BJ (cell line): ENCODE results near the gene TMEM209. TPM values are rescaled to one million over a fixed set of nuclear protein-coding genes. Genes with fewer than 3 reads are reported as not detected.

Experiments
- CTCF ChIA-PET: fragments of 350-600 bp; formaldehyde crosslinking; extraction: SDS; loops from one replicate; lab custom pipeline; 2021; ENCODE audit warnings: antibody characterized with exemption, inconsistent platforms; lab: Yijun Ruan, JAX
- POLR2A ChIA-PET: fragments of 300-600 bp; sonication (Branson Sonifier 250); formaldehyde crosslinking; extraction: SDS; loops from one replicate; lab custom pipeline; 2021; ENCODE audit warnings: antibody characterized with exemption; lab: Charles Lee
- DNase-seq: peaks from one replicate; pipeline ENCODE4 v3.0.0-alpha.2; 2011; ENCODE audit warnings: low read depth
- H3K27me3 ChIP-seq: 2 replicates; pipeline ENCODE4 v1.6.0; 2011; ENCODE audit warnings: low read length; ENCODE audit not compliant: control insufficient read depth, insufficient read depth
- H3K36me3 ChIP-seq: 2 replicates; pipeline ENCODE4 v1.5.1; 2011; ENCODE audit warnings: low read length; ENCODE audit not compliant: control insufficient read depth, insufficient read depth
- H3K4me3 ChIP-seq: 2 replicates; pipeline ENCODE4 v1.5.1; 2011; ENCODE audit warnings: low read depth, mild to moderate bottlenecking, control low read depth, low read length
- CTCF ChIP-seq: IDR thresholded peaks from 2 replicates; pipeline ENCODE4 v1.5.1; 2011; ENCODE audit warnings: low read depth, mild to moderate bottlenecking, control low read depth, inconsistent platforms, low read length, moderate library complexity; ENCODE audit not compliant: insufficient read depth
- polyA plus RNA-seq: library from polyadenylated mRNA; depleted of rRNA; stranded (reverse); fragments of >200 nt; gene quantifications from 2 replicates; pipeline ENCODE4 v1.2.3, GENCODE V29; 2011

Gene TMEM209
- polyA plus RNA-seq, 1 experiment, result 15.5 TPM

GRCh38 chr7:130136579-130137167, 68.5 kb downstream of the TMEM209 start:
- ChIA-PET POLR2A (no interaction called here), CTCF (interaction anchor here (0.8 kb wide), 1 partner anchor 21 kb away, joined by 3 read pairs; no protein-coding TSS in a partner anchor)
- H3K27me3 ChIP-seq, result no peaks in the 10 kb centered on the region
- H3K36me3 ChIP-seq, result peaks cover 2% of the 10 kb centered on the region; the same call in 1 of the 2 replicates
- DNase-seq, result no peak
- H3K4me3 ChIP-seq, result no peak overlapping the region
- no peak for TF ChIP-seq CTCF

GRCh38 chr7:130135208-130136205, 69.7 kb downstream of the TMEM209 start:
- no peak for DNase-seq
- ChIA-PET CTCF (interaction anchor here (0.8 kb wide), 1 partner anchor 20 kb away, joined by 3 read pairs; no protein-coding TSS in a partner anchor), POLR2A (interaction anchor here (1.0 kb wide), 1 partner anchor 9 kb away, joined by 4 read pairs; no protein-coding TSS in a partner anchor)
- TF ChIP-seq CTCF, result no peak
- H3K4me3 ChIP-seq, result no peak overlapping the region
- H3K27me3 ChIP-seq, result no peaks in the 10 kb centered on the region
- H3K36me3 ChIP-seq, result peaks cover 5% of the 10 kb centered on the region

GRCh38 chr7:130134726-130135125, 70.5 kb downstream of the TMEM209 start:
- H3K27me3 ChIP-seq, result no peaks in the 10 kb centered on the region
- CTCF ChIA-PET, result interaction anchor here (0.6 kb wide), 1 partner anchor 37 kb away, joined by 4 read pairs; no protein-coding TSS in a partner anchor
- DNase-seq, result no peak
- H3K4me3 ChIP-seq, result no peak overlapping the region
- H3K36me3 ChIP-seq, result peaks cover 4% of the 10 kb centered on the region
- TF ChIP-seq CTCF, result no peak
- POLR2A ChIA-PET, result interaction anchor here (1.0 kb wide), 1 partner anchor 10 kb away, joined by 4 read pairs; no protein-coding TSS in a partner anchor

GRCh38 chr7:130134106-130134636, 71.0 kb downstream of the TMEM209 start:
- TF ChIP-seq CTCF, result no peak
- H3K4me3 ChIP-seq, result no peak overlapping the region
- DNase-seq, result no peak
- ChIA-PET POLR2A (interaction anchor here (1.0 kb wide), 1 partner anchor 11 kb away, joined by 4 read pairs; no protein-coding TSS in a partner anchor), CTCF (interaction anchor here (0.6 to 0.7 kb wide), 2 partner anchors 37 to 53 kb away, joined by 3 to 4 read pairs; no protein-coding TSS in a partner anchor)
- H3K36me3 ChIP-seq, result peaks cover 4% of the 10 kb centered on the region
- no peaks in the 10 kb centered on the region for H3K27me3 ChIP-seq
